HG03025 (cell line): ENCODE results near the gene FGFRL1.

ENCODE experiments used
- ATAC-seq: cut with Tn5 transposase; IDR thresholded peaks from one replicate; pipeline ENCODE4 v1.9.1; 2021; ENCODE audit warnings: mild to moderate bottlenecking, moderate library complexity; ENCODE audit not compliant: unreplicated experiment, low FRiP score

Gene FGFRL1

GRCh38 chr4:1061056-1061700 is 49.8 kb downstream of the FGFRL1 start:
- ATAC-seq: no peak

- no peak for ATAC-seq
Measured at GRCh38 chr4:1061760-1062159, 50.3 kb downstream of the FGFRL1 start.

GRCh38 chr4:1062419-1062818 is 51.0 kb downstream of the FGFRL1 start:
- no peak for ATAC-seq

- no peak for ATAC-seq
Measured at GRCh38 chr4:1065732-1066131, 54.3 kb downstream of the FGFRL1 start.

- ATAC-seq: no peak
Measured at GRCh38 chr4:1069394-1069793, 58.0 kb downstream of the FGFRL1 start.

- no peak for ATAC-seq
Measured at GRCh38 chr4:1072830-1073446, 61.5 kb downstream of the FGFRL1 start.

GRCh38 chr4:1074077-1074476 is 62.7 kb downstream of the FGFRL1 start:
- no peak for ATAC-seq

GRCh38 chr4:1075225-1075624 is 63.8 kb downstream of the FGFRL1 start:
- no peak for ATAC-seq

GRCh38 chr4:1075809-1076699 is 64.6 kb downstream of the FGFRL1 start:
- ATAC-seq: no peak
